ENCODE results near the gene MYOM1. TPM values are rescaled to one million over a fixed set of nuclear protein-coding genes. Genes with fewer than 3 reads are reported as not detected.
"Not testable (repeated sequence)": the region's sequence is repeated elsewhere in the genome, so short reads cannot be mapped to it uniquely, and the experiment has no call there.

The MYOM1 gene
- polyA plus RNA-seq, 4 donors = 1.5 to 7.9 (median 2.8) TPM

DNA sequence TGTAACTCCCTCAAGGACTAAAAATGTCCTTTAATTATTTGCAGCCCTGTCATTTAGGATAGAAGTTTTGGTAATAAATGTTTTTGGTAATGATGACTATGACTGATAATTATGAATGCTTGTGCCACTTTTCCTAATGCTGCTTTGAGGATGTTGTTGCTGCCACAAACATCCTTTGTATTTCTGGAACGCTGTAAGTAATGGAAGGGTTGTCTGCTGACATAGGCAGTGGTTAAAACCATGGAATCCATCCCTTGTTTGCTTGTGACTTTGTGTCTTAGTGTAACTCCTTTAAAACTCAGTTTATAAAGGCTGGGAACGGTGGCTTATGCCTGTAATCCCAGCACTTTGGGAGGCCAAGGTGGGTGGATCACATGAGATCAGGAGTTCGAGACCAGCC is 187.0 kb downstream of the MYOM1 start:
- 86 to 91% (median 90%) methylated on average over 3 of the region's 3 CpGs for WGBS, 3 donors
- DNase-seq = no peak
- FAIRE-seq = no peak

DNA sequence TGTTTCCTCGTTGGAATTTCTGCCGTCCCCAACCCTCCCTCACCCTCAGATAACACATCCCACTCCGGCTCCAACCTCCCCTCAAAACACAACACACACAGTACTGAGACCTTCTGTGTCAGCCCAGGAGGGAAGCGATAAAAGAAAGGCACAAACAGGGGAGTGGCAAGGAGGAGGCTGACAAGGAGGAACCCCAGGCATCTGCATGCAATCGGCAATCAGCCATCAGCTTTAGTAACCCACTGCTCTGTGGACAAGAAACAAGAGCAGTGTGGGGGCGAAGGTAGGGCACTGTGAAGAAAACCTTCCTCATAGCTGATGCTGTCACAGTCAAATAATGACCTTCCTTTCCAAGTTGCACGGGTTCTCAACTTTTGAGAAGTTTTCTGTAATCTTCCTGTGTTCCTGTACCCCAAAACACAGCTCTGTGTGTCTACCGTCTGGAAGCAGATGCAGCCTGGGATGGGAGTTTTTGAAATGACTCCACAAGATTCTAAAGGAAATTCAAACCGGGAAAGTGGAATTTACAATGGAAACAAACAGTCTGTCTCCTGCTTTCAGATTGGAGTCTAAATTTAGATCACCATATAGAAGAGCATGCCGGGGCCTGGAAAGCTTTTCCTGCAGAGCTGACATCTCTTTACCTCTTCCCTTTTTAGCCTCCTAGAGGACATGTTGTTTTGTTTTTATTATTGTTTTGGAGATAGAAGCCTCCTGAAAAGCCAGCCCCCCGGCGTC is 190.4 kb downstream of the MYOM1 start:
- FAIRE-seq = no peak
- WGBS, 3 donors = 13 to 33% (median 26%) methylated on average over 12 of the region's 12 CpGs
- Histone ChIP-seq H3K27me3 (ENCODE audit: control insufficient read depth in 3 of 3, insufficient read depth in 3 of 3, low read length in 3 of 3) (no peaks in the 10 kb centered on the region), H3K9me3 (ENCODE audit: control insufficient read depth in 2 of 2, insufficient read depth in 1 of 2, low read depth in 1 of 2, low read length in 1 of 2) (no peaks in the 10 kb centered on the region), H3K4me3 (ENCODE audit: low read depth in 1 of 3, low read length in 3 of 3) (no peak overlapping the region), H3K4me1 (ENCODE audit: control insufficient read depth in 3 of 3, insufficient read depth in 2 of 3, low read depth in 1 of 3, low read length in 2 of 3) (peaks cover 3 to 52% (median 5%) of the 10 kb centered on the region in 3 donors), H3K27ac (ENCODE audit: low read depth in 1 of 3, low read length in 2 of 3) (peak overlapping the region; percentile 14 to 90 (median 21)), H3K36me3 (ENCODE audit: control insufficient read depth in 3 of 3, insufficient read depth in 2 of 3, low read depth in 1 of 3, low read length in 3 of 3) (no peaks in the 10 kb centered on the region)
- peak; percentile 54 to 74 for DNase-seq

More for the DNA sequence above, 187.0 kb downstream of the MYOM1 start:
- Histone ChIP-seq H3K27me3 (ENCODE audit: control insufficient read depth in 3 of 3, insufficient read depth in 3 of 3, low read length in 3 of 3) (no peaks in the 10 kb centered on the region), H3K4me3 (ENCODE audit: low read depth in 1 of 3, low read length in 3 of 3) (no peak overlapping the region), H3K36me3 (ENCODE audit: control insufficient read depth in 3 of 3, insufficient read depth in 2 of 3, low read depth in 1 of 3, low read length in 3 of 3) (no peaks in the 10 kb centered on the region), H3K27ac (ENCODE audit: low read depth in 1 of 3, low read length in 2 of 3) (no peak overlapping the region), H3K4me1 (ENCODE audit: control insufficient read depth in 3 of 3, insufficient read depth in 2 of 3, low read depth in 1 of 3, low read length in 2 of 3) (peaks cover 0 to 27% (median 5%) of the 10 kb centered on the region in 3 donors), H3K9me3 (ENCODE audit: control insufficient read depth in 2 of 2, insufficient read depth in 1 of 2, low read depth in 1 of 2, low read length in 1 of 2) (no peaks in the 10 kb centered on the region)

DNA sequence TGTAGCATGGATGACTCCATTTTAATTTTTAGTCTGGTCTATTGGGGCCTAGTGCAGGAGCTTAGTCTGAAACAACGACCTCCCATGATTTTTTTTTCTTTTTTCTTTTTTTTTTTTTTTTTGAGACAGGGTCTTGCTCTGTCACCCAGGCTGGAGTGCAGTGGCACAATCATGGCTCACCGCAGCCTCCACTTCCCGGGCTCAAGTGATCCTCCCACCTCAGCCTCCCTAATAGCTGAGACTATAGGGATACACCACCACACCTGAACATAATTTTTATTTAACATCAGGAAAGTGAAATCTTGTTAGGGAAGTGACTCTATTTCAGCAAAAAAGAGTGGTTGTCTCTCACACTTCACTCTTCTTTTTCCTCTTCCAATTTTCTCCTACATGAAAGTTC is 191.7 kb downstream of the MYOM1 start:
- DNase-seq; H3K27me3 ChIP-seq (ENCODE audit: control insufficient read depth in 3 of 3, insufficient read depth in 3 of 3, low read length in 3 of 3); H3K4me3 ChIP-seq (ENCODE audit: low read depth in 1 of 3, low read length in 3 of 3); H3K36me3 ChIP-seq (ENCODE audit: control insufficient read depth in 3 of 3, insufficient read depth in 2 of 3, low read depth in 1 of 3, low read length in 3 of 3); H3K9me3 ChIP-seq (ENCODE audit: control insufficient read depth in 2 of 2, insufficient read depth in 1 of 2, low read depth in 1 of 2, low read length in 1 of 2); FAIRE-seq: not testable (repeated sequence)
- peak overlapping the region in 2 of 3 donors; percentile 79 to 90 for H3K27ac ChIP-seq (ENCODE audit: low read depth in 1 of 3, low read length in 2 of 3)
- WGBS, 3 donors = 78 to 90% (median 82%) methylated on average over 3 of the region's 3 CpGs
- peaks cover 3 to 52% (median 5%) of the 10 kb centered on the region in 3 donors for H3K4me1 ChIP-seq (ENCODE audit: control insufficient read depth in 3 of 3, insufficient read depth in 2 of 3, low read depth in 1 of 3, low read length in 2 of 3)

DNA sequence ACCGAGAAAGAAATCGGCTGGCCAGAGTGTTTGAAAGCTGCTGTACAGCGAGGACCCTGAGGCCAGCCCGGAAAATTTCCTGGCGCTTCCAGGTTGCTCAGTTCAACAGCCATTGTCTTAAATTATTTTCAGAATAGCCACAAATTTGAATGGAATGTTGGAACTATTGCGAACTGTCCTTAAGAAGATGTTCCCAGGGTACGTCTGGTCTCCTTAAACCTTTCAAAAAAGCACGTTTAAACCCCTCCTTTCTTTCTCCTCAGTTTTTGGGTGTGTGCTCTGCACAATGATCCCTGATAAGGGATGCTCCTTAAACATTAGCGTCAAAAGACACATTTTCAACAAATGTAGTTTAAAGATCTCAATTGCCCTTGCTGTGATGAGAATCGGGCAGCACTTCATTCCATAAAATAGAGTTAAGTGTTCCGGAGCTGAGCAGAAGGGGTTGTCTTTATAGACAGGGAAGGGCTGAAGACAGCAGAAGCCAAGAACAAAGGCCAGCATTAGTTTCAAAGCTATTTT is 192.3 kb downstream of the MYOM1 start:
- no peaks in the 10 kb centered on the region for H3K9me3 ChIP-seq (ENCODE audit: control insufficient read depth in 2 of 2, insufficient read depth in 1 of 2, low read depth in 1 of 2, low read length in 1 of 2)
- no peaks in the 10 kb centered on the region for H3K36me3 ChIP-seq (ENCODE audit: control insufficient read depth in 3 of 3, insufficient read depth in 2 of 3, low read depth in 1 of 3, low read length in 3 of 3)
- peak in 1 of 2 donors; percentile 46 for DNase-seq
- WGBS, 3 donors = 42 to 61% (median 56%) methylated on average over 11 of the region's 11 CpGs
- H3K27me3 ChIP-seq (ENCODE audit: control insufficient read depth in 3 of 3, insufficient read depth in 3 of 3, low read length in 3 of 3) = no peaks in the 10 kb centered on the region
- H3K27ac ChIP-seq (ENCODE audit: low read depth in 1 of 3, low read length in 2 of 3) = peak overlapping the region in 2 of 3 donors; percentile 79 to 90
- no peak for FAIRE-seq
- H3K4me1 ChIP-seq (ENCODE audit: control insufficient read depth in 3 of 3, insufficient read depth in 2 of 3, low read depth in 1 of 3, low read length in 2 of 3) = peaks cover 3 to 52% (median 5%) of the 10 kb centered on the region in 3 donors
- no peak overlapping the region for H3K4me3 ChIP-seq (ENCODE audit: low read depth in 1 of 3, low read length in 3 of 3)

DNA sequence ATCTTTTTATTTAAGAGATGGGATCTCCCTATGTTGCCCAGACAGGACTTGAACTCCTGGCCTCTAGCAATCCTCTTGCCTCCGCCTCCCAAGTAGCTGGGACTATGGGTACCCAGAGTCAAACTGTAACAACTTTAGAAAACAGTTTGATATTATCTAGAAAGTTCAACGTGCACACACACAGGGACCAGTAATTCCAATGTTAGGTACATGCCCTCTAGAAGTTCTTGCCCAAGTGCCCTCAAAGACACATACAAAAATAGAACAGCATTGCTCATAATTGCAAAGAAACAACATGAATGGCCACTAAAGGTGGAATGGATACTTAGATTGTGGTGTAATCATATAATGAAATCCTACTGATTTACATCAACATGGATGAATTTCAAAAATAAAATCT is 194.2 kb downstream of the MYOM1 start:
- 48 to 77% (median 65%) methylated on average over 2 of the region's 2 CpGs for WGBS, 3 donors
- FAIRE-seq = no peak
- no peak overlapping the region for H3K4me3 ChIP-seq (ENCODE audit: low read depth in 1 of 3, low read length in 3 of 3)
- peak overlapping the region in 2 of 3 donors; percentile 37 to 90 for H3K27ac ChIP-seq (ENCODE audit: low read depth in 1 of 3, low read length in 2 of 3)
- DNase-seq = no peak
- H3K36me3 ChIP-seq (ENCODE audit: control insufficient read depth in 3 of 3, insufficient read depth in 2 of 3, low read depth in 1 of 3, low read length in 3 of 3) = no peaks in the 10 kb centered on the region
- no peaks in the 10 kb centered on the region for H3K9me3 ChIP-seq (ENCODE audit: control insufficient read depth in 2 of 2, insufficient read depth in 1 of 2, low read depth in 1 of 2, low read length in 1 of 2)
- H3K4me1 ChIP-seq (ENCODE audit: control insufficient read depth in 3 of 3, insufficient read depth in 2 of 3, low read depth in 1 of 3, low read length in 2 of 3) = peaks cover 3 to 52% (median 5%) of the 10 kb centered on the region in 3 donors
- no peaks in the 10 kb centered on the region for H3K27me3 ChIP-seq (ENCODE audit: control insufficient read depth in 3 of 3, insufficient read depth in 3 of 3, low read length in 3 of 3)

DNA sequence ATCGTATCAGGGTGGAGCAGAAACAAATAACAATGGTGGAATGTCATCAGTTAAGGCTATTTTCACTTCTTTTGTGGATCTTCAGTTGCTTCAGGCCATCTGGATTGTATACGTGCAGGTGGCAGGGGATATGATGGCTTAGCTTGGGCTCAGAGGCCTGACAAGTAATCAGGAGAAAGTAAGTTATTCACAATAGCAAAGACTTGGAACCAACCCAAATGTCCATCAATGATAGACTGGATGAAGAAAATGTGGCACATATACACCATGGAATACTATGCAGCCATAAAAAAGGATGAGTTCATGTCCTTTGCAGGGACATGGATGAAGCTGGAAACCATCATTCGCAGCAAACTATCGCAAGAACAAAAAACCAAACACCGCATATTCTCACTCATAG is 196.2 kb downstream of the MYOM1 start:
- not testable (repeated sequence) for DNase-seq; H3K27ac ChIP-seq (ENCODE audit: low read depth in 1 of 3, low read length in 2 of 3); FAIRE-seq; H3K9me3 ChIP-seq (ENCODE audit: control insufficient read depth in 2 of 2, insufficient read depth in 1 of 2, low read depth in 1 of 2, low read length in 1 of 2); H3K4me3 ChIP-seq (ENCODE audit: low read depth in 1 of 3, low read length in 3 of 3); H3K36me3 ChIP-seq (ENCODE audit: control insufficient read depth in 3 of 3, insufficient read depth in 2 of 3, low read depth in 1 of 3, low read length in 3 of 3); H3K27me3 ChIP-seq (ENCODE audit: control insufficient read depth in 3 of 3, insufficient read depth in 3 of 3, low read length in 3 of 3)
- WGBS, 3 donors = 88 to 95% (median 95%) methylated on average over 5 of the region's 5 CpGs
- peaks cover 0 to 37% (median 3%) of the 10 kb centered on the region in 3 donors for H3K4me1 ChIP-seq (ENCODE audit: control insufficient read depth in 3 of 3, insufficient read depth in 2 of 3, low read depth in 1 of 3, low read length in 2 of 3)

Other genes starting within 250 kb of the MYOM1 start
- gene LPIN2, start 206.8 kb downstream of the MYOM1 start, polyA plus RNA-seq = 10 to 100 TPM; 20.0 to 91.5 (median 62.4) TPM
- gene MYL12A, start 27.8 kb upstream of the MYOM1 start, polyA plus RNA-seq = 100 to 1,000 TPM; 270 to 708 (median 541) TPM
- 1,000 to 10,000 TPM in 2 of 4 donors, 100 to 1,000 TPM in 2; 431 to 1,249 (median 885) TPM for gene MYL12B, start 42.2 kb upstream of the MYOM1 start, polyA plus RNA-seq
- 10 to 100 TPM; 20.0 to 73.0 (median 35.3) TPM for gene TGIF1, start 230.2 kb upstream of the MYOM1 start, polyA plus RNA-seq